ENCODE measurements around the gene SYT11.

DNA sequence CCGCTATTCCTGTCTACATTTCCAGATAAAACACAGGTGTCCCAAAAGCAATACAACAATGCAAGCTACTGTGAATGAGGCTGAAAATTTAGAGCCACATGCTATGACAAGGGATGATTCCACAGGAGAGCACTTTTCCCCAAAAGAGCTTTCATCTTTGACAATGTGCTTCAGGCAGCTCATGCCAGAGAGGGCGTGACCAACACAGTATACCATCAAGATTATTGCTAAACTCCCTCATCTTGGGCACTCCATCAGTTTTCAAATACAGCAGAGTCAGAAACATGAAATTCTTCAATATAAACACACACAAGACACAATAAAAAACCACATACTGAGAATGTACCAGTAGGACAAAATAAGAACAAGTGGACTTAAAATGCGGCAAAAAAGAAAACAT, 9.0 kb upstream of the SYT11 start:
- TF ChIP-seq CTCF (IDR thresholded peaks at IDR 0.05 in 8 of 11, conservative IDR thresholded peaks at IDR 0.05 in 3 of 11) (no peak), POLR2AphosphoS5 (IDR thresholded peaks at IDR 0.05) (no peak), POLR2A (IDR thresholded peaks at IDR 0.05) (no peak)

Data from spleen (tissue), 7 donors.